ENCODE results near the gene IGSF10. TPM values are rescaled to one million over a fixed set of nuclear protein-coding genes. Genes with fewer than 3 reads are reported as not detected.

IGSF10 gene
- total and polyA plus RNA-seq, 2 of the 8 experiments (the other 6 are each of a cell fraction or from before 2014, with no cell fraction given): 0.59 to 0.95 TPM

DNA sequence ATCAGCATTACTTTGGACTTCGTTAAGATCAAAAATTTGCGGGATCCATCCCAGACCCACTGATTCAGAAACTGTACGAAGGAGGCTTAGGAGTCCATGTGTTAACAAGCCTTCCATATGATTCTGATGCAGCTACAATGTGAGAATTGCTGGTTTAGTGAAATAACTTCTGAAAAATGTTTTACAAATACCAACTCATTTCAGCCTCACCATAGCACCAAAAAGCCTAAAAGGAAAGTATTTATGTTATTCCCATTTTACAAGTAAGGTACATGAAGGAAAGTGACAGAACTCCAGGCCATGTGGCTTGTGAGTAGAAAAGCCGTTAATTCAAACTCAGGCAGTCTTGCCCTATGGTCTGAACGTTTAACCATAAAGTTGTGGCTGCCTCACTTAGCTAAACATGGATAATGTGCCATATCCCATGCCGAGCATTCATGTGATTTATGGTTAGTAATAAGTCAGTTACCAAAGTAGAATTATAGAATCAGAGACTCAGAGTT, 1.5 kb upstream of the IGSF10 start (continued):
- TF ChIP-seq, protein P1, sequence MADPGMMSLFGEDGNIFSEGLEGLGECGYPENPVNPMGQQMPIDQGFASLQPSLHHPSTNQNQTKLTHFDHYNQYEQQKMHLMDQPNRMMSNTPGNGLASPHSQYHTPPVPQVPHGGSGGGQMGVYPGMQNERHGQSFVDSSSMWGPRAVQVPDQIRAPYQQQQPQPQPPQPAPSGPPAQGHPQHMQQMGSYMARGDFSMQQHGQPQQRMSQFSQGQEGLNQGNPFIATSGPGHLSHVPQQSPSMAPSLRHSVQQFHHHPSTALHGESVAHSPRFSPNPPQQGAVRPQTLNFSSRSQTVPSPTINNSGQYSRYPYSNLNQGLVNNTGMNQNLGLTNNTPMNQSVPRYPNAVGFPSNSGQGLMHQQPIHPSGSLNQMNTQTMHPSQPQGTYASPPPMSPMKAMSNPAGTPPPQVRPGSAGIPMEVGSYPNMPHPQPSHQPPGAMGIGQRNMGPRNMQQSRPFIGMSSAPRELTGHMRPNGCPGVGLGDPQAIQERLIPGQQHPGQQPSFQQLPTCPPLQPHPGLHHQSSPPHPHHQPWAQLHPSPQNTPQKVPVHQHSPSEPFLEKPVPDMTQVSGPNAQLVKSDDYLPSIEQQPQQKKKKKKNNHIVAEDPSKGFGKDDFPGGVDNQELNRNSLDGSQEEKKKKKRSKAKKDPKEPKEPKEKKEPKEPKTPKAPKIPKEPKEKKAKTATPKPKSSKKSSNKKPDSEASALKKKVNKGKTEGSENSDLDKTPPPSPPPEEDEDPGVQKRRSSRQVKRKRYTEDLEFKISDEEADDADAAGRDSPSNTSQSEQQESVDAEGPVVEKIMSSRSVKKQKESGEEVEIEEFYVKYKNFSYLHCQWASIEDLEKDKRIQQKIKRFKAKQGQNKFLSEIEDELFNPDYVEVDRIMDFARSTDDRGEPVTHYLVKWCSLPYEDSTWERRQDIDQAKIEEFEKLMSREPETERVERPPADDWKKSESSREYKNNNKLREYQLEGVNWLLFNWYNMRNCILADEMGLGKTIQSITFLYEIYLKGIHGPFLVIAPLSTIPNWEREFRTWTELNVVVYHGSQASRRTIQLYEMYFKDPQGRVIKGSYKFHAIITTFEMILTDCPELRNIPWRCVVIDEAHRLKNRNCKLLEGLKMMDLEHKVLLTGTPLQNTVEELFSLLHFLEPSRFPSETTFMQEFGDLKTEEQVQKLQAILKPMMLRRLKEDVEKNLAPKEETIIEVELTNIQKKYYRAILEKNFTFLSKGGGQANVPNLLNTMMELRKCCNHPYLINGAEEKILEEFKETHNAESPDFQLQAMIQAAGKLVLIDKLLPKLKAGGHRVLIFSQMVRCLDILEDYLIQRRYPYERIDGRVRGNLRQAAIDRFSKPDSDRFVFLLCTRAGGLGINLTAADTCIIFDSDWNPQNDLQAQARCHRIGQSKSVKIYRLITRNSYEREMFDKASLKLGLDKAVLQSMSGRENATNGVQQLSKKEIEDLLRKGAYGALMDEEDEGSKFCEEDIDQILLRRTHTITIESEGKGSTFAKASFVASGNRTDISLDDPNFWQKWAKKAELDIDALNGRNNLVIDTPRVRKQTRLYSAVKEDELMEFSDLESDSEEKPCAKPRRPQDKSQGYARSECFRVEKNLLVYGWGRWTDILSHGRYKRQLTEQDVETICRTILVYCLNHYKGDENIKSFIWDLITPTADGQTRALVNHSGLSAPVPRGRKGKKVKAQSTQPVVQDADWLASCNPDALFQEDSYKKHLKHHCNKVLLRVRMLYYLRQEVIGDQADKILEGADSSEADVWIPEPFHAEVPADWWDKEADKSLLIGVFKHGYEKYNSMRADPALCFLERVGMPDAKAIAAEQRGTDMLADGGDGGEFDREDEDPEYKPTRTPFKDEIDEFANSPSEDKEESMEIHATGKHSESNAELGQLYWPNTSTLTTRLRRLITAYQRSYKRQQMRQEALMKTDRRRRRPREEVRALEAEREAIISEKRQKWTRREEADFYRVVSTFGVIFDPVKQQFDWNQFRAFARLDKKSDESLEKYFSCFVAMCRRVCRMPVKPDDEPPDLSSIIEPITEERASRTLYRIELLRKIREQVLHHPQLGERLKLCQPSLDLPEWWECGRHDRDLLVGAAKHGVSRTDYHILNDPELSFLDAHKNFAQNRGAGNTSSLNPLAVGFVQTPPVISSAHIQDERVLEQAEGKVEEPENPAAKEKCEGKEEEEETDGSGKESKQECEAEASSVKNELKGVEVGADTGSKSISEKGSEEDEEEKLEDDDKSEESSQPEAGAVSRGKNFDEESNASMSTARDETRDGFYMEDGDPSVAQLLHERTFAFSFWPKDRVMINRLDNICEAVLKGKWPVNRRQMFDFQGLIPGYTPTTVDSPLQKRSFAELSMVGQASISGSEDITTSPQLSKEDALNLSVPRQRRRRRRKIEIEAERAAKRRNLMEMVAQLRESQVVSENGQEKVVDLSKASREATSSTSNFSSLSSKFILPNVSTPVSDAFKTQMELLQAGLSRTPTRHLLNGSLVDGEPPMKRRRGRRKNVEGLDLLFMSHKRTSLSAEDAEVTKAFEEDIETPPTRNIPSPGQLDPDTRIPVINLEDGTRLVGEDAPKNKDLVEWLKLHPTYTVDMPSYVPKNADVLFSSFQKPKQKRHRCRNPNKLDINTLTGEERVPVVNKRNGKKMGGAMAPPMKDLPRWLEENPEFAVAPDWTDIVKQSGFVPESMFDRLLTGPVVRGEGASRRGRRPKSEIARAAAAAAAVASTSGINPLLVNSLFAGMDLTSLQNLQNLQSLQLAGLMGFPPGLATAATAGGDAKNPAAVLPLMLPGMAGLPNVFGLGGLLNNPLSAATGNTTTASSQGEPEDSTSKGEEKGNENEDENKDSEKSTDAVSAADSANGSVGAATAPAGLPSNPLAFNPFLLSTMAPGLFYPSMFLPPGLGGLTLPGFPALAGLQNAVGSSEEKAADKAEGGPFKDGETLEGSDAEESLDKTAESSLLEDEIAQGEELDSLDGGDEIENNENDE (IDR thresholded peaks at IDR 0.05; ENCODE audit: insufficient replicate concordance, low read length): no peak
- TF ChIP-seq SP2 (IDR thresholded peaks at IDR 0.05; ENCODE audit: low read length) (no peak), CREB1 (IDR thresholded peaks at IDR 0.05) (no peak), SIRT6 (IDR thresholded peaks at IDR 0.05; ENCODE audit: low read length) (no peak), CHD1 (IDR thresholded peaks at IDR 0.05; ENCODE audit: low read depth, low read length) (no peak), RBBP5 (IDR thresholded peaks at IDR 0.05; ENCODE audit: borderline replicate concordance, low read depth, low read length) (no peak), HDAC2 (IDR thresholded peaks at IDR 0.05; ENCODE audit: borderline replicate concordance in 1 of 2, low read depth in 2 of 2, low read length in 2 of 2) (no peak), TBP (IDR thresholded peaks at IDR 0.05; ENCODE audit: low read depth, low read length) (no peak), TAF7 (optimal IDR thresholded peaks at IDR 0.05; ENCODE audit: borderline replicate concordance, low read depth, low read length) (no peak)
- TF ChIP-seq, protein P2, sequence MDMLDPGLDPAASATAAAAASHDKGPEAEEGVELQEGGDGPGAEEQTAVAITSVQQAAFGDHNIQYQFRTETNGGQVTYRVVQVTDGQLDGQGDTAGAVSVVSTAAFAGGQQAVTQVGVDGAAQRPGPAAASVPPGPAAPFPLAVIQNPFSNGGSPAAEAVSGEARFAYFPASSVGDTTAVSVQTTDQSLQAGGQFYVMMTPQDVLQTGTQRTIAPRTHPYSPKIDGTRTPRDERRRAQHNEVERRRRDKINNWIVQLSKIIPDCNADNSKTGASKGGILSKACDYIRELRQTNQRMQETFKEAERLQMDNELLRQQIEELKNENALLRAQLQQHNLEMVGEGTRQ (IDR thresholded peaks at IDR 0.05; ENCODE audit: low read length): no peak
